Measurements from ENCODE around the gene KLHL13.
"Not testable (repeated sequence)": the region's sequence is repeated elsewhere in the genome, so short reads cannot be mapped to it uniquely, and the experiment has no call there.

Gene KLHL13, protein sequence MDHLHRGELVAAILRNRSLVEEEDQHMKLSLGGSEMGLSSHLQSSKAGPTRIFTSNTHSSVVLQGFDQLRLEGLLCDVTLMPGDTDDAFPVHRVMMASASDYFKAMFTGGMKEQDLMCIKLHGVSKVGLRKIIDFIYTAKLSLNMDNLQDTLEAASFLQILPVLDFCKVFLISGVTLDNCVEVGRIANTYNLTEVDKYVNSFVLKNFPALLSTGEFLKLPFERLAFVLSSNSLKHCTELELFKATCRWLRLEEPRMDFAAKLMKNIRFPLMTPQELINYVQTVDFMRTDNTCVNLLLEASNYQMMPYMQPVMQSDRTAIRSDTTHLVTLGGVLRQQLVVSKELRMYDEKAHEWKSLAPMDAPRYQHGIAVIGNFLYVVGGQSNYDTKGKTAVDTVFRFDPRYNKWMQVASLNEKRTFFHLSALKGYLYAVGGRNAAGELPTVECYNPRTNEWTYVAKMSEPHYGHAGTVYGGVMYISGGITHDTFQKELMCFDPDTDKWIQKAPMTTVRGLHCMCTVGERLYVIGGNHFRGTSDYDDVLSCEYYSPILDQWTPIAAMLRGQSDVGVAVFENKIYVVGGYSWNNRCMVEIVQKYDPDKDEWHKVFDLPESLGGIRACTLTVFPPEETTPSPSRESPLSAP

DNA sequence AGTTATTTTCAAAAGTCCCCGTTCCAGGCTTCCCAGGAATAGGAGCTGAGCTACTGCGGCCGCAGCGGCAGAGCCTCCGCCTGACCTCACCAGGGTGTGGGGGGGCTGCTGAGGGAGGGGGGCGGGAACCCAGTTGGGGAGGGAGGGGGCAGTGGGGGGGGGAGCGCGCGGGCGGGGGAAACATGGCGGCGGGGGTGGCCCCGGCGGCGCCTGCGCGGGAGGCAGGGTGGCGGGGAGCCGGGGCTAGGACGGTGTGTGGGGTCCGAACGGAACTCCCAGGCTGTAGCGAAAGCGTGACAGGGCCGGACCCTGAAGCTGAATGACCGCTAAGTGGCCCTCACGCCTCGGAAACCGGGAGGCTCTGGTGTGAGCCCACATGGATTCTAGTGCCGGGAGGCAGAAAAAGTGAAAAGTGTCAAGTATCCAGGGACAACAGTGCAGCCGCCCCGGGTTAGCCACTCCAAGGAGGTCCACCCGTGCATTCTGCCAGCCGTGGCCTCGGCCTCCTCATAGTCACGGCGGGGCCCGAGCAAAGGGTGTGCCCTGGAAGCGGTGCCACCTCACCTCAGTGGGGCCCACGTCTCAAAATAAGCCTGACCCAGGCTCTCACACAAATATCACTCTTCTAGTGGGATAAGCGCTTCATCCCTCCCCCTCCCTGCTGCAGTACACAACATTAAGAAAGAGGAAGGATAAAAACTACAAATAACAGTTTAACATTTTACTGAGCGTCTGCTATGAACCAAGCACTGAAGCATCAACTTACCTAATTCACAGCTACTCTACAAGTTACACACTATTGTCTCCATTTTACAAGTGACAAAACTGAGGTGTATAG, at the start of gene KLHL13:
KLHL13 (minus strand) TSS at position 98 of the 838 bp plus-strand sequence. CDS start 88,337 bp downstream, outside the sequence.
- peak; percentile 58 for DNase-seq (ENCODE audit: low spot score)

DNA sequence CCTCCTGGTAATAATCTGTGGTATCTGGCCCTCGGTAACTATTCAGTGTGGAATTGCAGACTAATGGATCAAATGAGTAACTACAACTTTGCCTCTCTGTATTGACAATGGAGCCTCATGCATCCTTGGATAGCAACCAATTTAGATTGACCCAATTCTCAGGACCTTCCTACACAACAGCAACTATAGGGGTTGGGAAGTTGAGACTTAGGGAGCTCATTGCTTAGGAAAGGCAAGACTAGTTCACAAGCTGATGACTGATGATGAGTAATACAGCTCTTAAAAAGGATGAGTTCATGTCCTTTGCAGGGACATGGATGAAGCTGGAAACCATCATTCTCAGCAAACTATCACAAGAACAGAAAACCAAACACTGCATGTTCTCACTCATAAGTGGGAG, 47.5 kb upstream of the KLHL13 start:
- DNase-seq (ENCODE audit: low spot score): peak; percentile 50

GRCh38 chrX:118156953-118157608, 40.5 kb upstream of the KLHL13 start:
- DNase-seq (ENCODE audit: low spot score): no peak

DNA sequence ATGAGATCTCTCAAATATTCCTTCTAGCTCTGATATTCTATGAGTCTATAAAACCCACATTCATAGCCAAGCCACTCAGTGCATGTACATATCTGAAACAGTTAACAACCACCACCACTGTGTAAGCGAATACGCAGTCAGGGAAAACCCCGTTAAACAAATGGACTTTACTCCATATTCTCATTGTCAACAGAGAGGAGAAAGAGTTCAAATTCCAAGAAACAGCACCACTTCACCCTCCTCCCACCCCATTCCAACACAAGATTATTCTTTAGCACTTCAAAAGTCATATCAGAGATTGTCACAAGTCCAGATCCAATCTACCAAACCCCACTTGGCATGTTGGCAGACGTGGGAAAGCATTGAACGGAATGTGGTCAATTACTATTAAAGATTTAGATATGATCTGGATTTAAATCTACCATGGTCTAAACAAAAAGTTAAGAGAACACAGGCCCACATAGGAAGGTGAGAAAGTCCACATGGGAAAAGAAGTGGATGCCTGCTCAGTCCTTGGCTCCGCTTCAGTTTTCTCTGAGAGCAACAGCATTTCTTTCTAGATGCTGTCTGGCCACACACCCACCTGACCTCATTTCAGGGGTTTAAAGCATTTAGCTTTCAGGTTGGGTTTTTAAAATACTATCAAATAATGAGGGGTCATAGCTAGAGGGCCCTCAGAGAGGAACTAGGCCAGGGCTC, 39.8 kb upstream of the KLHL13 start:
- no peak for DNase-seq (ENCODE audit: low spot score)

- DNase-seq (ENCODE audit: low spot score): no peak
Observed at GRCh38 chrX:118153270-118153669, 36.7 kb upstream of the KLHL13 start.

DNA sequence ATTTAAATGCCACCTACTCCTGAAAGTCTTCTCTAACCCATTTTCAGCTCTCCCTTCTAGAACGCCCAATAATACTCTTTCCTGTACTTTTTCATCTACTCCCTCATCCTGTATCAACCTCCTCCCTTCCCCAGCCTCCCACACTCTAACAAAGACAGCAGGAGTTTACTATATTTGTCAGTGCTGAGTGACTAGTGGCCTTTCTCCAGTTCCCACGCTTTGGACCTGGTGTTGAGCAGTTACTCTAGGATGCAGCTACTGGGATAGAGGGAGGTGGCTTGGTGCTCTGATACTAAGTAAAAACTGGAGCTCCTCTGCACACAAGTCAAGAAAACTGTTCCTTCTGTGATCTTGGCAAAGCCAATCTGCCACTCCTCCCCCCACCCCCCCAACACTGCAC, 36.1 kb upstream of the KLHL13 start:
- DNase-seq (ENCODE audit: low spot score): no peak

DNA sequence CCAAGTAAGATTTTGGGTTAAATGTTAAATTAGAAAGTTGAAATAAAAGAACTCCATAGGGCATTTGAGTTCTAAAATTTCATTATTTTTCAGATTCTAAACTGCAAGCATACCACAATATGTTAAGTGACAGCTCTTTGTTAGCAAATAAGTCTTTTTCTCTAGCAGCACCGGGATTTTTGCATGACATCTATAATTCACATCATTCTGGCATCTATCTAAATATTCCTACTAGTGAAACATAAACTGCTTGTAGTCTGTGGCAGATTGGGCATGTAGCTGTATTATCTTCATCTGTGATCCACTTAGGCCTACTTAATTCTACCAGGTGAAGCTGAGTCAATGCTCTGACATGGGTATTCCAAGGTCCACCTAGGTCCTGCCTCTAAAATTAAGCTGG, 32.1 kb upstream of the KLHL13 start:
- DNase-seq (ENCODE audit: low spot score): no peak

- not testable (repeated sequence) for DNase-seq (ENCODE audit: low spot score)
Observed at GRCh38 chrX:118147771-118148170, 31.2 kb upstream of the KLHL13 start.

- DNase-seq (ENCODE audit: low spot score): no peak
Observed at GRCh38 chrX:118143578-118143977, 27.0 kb upstream of the KLHL13 start.

DNA sequence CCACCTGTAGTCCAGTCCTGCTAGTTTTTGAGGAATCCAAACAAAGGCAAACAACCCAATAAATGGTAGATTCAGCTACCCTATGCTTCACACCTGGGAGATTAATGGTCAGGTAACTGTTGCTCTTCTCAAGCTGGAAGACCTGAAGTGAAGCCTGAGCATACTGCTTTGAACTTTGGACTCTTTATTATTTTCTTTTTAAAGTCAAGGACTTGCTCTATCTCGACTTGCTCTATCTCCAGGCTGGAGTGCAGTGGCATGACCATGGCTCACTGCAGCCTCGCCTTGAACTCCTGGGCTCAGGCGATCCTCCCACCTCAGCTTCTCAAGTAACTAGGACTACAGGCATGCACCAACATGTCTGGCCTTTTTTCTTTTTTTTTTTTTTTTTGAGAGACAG, 14.7 kb upstream of the KLHL13 start:
- DNase-seq (ENCODE audit: low spot score): no peak

- DNase-seq (ENCODE audit: low spot score): no peak
Observed at GRCh38 chrX:118129681-118130080, 13.1 kb upstream of the KLHL13 start.

GRCh38 chrX:118128724-118129123, 12.1 kb upstream of the KLHL13 start:
- no peak for DNase-seq (ENCODE audit: low spot score)

DNA sequence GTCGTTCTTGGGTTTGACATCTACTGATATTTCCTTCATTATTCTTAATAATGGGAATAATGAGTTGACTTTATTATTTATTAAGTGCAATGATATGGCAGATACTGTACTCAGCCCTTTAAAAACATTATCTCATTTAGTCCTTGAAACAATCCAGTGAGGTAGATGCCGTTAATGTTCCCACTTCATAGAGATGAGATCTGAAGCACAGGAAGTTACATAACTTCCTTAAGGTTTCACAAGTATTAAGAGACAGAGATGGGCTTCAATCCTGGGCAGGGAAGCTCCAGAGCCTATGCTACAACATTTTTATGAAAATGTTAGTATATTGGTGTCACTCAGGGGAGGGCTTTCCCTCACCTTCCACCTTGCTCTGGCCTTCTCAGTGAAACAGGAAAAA, 9.7 kb upstream of the KLHL13 start:
- no peak for DNase-seq (ENCODE audit: low spot score)

DNA sequence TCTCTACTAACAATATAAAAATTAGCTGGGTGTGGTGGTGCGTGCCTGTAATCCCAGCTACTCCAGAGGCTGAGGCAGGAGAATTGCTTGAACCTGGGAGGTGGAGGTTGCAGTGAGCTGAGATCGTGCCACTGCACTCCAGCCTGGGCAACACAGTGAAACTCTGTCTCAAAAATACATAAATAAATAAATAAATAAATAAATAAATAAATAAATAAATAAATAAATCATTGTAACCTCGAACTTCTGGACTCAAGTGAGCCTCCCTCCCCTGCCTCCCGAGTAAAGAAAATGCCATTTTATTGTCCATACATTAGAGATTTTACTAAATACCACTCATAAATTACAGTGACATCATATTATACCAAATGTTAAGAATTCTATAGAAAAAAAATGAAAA, 7.6 kb upstream of the KLHL13 start:
- DNase-seq (ENCODE audit: low spot score): not testable (repeated sequence)

- peak; percentile 2 for DNase-seq (ENCODE audit: low spot score)
Observed at GRCh38 chrX:118117741-118118140, 1.1 kb upstream of the KLHL13 start.

- no peak for DNase-seq (ENCODE audit: low spot score)
Observed at GRCh38 chrX:118115953-118116712, 477 bp downstream of the KLHL13 start.

DNA sequence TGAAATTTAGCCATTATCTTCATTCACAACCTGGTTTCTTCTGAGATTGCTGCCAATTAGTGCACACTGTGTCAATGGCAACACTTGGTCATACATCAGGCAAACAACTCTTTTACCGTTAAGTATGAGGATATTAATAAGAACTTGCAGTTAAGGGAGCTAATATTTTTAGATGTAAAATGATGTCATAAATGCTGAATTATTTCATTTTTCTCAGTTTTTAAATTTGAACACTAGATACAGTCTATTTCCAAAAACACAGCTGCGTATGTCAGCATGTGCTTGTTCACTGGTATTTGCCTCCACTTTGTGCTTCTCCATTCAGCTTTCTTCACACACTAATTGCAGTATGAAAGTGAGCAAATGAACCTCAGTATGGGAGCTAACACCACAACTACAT, 1.6 kb downstream of the KLHL13 start:
- DNase-seq (ENCODE audit: low spot score): peak; percentile 2

GRCh38 chrX:118109065-118109464, 7.5 kb downstream of the KLHL13 start:
- no peak for DNase-seq (ENCODE audit: low spot score)

GRCh38 chrX:118108304-118108703, 8.3 kb downstream of the KLHL13 start:
- no peak for DNase-seq (ENCODE audit: low spot score)

- DNase-seq (ENCODE audit: low spot score): no peak
Observed at GRCh38 chrX:118100091-118100490, 16.5 kb downstream of the KLHL13 start.

DNA sequence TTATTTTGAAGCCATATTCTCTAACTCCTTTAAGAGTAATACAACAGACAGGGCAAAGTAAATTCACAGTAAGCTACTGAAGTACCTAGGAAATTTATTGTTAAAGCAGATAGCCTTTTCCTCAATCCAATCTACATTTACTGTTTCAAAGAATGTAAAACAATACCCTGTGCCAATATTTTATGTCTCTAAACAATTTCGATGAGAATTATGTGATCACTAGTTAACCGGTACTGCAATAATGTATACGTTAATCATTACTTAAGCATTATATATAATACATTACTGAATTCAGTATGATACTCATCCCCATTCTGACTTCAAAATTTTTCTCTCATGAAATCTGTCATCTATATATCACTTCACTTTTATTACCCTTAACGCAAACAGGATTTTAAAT, 28.5 kb downstream of the KLHL13 start:
- no peak for DNase-seq (ENCODE audit: low spot score)

All from kidney tubule cell (primary cell).